ENCODE measurements around the gene OR51D1.

Gene OR51D1

DNA sequence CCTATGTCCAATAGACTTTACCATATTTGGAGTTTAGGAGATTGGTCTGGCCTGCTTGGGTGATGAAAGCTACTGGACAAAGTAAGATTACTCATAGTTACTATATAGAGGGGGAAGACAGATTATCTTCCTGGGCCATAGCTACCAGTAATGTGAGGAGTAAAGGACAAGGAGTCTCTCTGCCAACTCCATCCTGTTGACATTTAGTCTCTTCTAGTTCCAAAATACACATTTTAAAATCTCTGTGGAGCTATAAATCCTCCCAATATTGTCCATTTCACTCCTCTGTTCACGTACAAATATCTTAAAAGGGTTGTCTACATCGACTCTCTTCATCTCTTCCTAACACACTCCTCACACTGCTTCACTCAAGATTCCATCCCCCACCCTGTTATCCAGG is 1.1 kb upstream of the OR51D1 start:
- TF ChIP-seq, protein P1, sequence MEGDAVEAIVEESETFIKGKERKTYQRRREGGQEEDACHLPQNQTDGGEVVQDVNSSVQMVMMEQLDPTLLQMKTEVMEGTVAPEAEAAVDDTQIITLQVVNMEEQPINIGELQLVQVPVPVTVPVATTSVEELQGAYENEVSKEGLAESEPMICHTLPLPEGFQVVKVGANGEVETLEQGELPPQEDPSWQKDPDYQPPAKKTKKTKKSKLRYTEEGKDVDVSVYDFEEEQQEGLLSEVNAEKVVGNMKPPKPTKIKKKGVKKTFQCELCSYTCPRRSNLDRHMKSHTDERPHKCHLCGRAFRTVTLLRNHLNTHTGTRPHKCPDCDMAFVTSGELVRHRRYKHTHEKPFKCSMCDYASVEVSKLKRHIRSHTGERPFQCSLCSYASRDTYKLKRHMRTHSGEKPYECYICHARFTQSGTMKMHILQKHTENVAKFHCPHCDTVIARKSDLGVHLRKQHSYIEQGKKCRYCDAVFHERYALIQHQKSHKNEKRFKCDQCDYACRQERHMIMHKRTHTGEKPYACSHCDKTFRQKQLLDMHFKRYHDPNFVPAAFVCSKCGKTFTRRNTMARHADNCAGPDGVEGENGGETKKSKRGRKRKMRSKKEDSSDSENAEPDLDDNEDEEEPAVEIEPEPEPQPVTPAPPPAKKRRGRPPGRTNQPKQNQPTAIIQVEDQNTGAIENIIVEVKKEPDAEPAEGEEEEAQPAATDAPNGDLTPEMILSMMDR (conservative IDR thresholded peaks at IDR 0.05; ENCODE audit: low read length), result no peak
- DNase-seq (ENCODE audit: low read depth), result no peak
- no peak overlapping the region for H3K4me3 ChIP-seq (ENCODE audit: low read length)

DNA sequence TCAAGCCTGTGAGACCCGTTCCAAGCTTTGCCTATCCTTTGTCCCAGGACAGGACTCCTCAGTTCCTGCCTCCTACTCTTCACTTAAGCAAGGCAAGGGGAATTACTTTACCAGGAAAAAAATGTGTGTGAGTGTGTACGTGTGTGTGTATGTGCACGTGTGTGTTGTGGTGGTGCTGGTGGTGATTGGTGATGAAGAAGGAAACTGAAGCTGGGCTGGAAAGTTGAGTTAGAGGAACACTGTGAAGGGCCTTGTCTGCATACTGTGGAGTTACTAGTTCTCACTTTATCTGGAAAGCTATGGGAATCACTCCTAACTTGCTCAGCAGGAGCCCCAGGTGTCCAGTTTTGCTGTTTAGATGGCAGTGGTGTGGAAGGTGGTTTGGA is 378 bp downstream of the OR51D1 start:
- TF ChIP-seq, protein P1 (conservative IDR thresholded peaks at IDR 0.05; ENCODE audit: low read length), result no peak
- DNase-seq (ENCODE audit: low read depth), result no peak
- H3K4me3 ChIP-seq (ENCODE audit: low read length), result no peak overlapping the region

DNA sequence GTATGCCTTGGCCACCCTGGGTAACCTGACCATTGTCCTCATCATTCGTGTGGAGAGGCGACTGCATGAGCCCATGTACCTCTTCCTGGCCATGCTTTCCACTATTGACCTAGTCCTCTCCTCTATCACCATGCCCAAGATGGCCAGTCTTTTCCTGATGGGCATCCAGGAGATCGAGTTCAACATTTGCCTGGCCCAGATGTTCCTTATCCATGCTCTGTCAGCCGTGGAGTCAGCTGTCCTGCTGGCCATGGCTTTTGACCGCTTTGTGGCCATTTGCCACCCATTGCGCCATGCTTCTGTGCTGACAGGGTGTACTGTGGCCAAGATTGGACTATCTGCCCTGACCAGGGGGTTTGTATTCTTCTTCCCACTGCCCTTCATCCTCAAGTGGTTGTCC is 2.7 kb downstream of the OR51D1 start:
- H3K4me3 ChIP-seq (ENCODE audit: low read length), result no peak overlapping the region
- TF ChIP-seq, protein P1 (conservative IDR thresholded peaks at IDR 0.05; ENCODE audit: low read length), result no peak
- no peak for DNase-seq (ENCODE audit: low read depth)

DNA sequence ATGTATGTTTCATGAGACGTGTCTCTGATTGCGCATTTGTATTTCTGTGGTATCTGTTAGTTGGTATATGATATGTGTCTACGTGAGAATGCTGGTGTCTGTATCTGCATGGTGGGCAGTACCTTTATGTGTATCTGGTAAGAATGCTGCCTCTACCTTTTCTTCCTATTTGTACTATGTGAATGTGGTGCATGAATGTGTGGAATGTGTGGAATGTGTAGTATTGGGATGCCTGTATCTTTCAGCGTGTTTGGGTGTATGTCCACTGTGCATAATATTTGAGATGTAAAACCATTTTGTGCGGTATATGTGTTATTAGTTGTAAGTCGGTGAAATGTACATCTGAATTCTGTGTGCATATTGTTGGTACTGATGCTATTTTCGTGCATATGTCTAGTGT is 4.2 kb downstream of the OR51D1 start:
- no peak overlapping the region for H3K4me3 ChIP-seq (ENCODE audit: low read length)
- TF ChIP-seq, protein P1 (conservative IDR thresholded peaks at IDR 0.05; ENCODE audit: low read length), result no peak
- DNase-seq (ENCODE audit: low read depth), result no peak

DNA sequence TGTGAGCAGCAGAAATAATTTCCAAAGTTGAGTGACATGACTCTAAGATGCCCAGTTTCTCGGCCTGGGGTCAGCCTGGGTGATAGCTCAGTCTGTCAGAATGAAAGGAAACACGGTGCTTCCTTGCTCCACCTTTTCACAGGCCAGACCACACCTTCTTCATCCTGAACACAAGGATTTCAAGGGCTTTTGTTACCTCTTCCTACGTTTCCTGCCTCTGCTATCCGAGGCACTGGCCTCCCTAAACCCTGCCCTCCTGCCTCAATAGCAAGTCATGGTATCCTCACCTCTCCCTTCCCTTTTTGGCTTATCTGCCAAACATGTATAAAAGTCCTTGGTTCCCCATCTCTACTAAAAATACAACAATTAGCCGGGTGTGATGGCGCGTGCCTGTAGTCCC is 4.8 kb downstream of the OR51D1 start:
- DNase-seq (ENCODE audit: low read depth), result no peak
- H3K4me3 ChIP-seq (ENCODE audit: low read length), result no peak overlapping the region
- TF ChIP-seq, protein P1 (conservative IDR thresholded peaks at IDR 0.05; ENCODE audit: low read length), result no peak

DNA sequence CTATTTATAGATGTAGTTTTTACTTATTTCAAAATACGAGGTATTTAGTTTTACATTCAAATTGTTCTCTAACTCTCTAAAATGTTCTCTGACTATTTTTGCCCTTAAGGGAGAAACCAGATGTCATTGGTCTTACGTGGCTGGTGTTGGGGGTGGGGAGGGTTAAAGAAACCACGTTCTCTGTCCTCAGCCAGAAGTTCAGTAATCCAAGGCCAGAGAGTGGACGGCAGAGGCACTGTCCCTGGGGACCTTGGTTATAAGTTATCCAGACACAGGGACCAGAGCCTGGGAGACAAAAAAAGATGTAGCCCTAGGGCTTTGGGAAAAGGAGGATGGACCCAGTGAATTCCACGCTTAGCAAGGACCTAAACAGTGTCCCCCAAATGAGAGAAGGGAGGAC is 5.8 kb downstream of the OR51D1 start:
- TF ChIP-seq, protein P1 (conservative IDR thresholded peaks at IDR 0.05; ENCODE audit: low read length), result no peak
- peak; percentile 21 for DNase-seq (ENCODE audit: low read depth)
- H3K4me3 ChIP-seq (ENCODE audit: low read length), result no peak overlapping the region

DNA sequence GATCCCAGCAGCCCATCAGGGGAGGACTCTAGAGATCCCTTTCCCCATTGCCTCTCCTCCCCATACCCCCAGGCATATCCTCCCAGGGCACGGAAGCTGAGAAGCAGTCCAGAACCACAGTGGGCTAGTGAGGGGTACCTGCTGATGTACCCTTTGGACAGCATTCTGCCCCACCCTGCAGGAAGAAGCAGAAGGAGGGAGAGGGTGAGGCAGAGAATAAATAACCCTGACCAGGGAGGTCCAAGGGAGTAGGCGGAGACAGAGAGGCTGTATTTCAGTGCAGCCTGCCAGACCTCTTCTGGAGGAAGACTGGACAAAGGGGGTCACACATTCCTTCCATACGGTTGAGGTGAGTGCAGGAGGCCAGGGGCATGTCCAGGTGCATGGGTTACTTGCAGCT is 6.4 kb downstream of the OR51D1 start, which contains the start of gene OR51E1:
Gene OR51E1 (plus strand): TSS at position 301 of the 400 bp plus-strand sequence. CDS start 8,545 bp downstream, outside the sequence.
- TF ChIP-seq, protein P1 (conservative IDR thresholded peaks at IDR 0.05; ENCODE audit: low read length), result no peak
- no peak within 1 kb of the TSS for H3K4me3 ChIP-seq (ENCODE audit: low read length)
- no peak for DNase-seq (ENCODE audit: low read depth)
